Esophagus (tissue), 2 donors: ENCODE measurements around the gene NR2F1. TPM values are rescaled to one million over a fixed set of nuclear protein-coding genes. Genes with fewer than 3 reads are reported as not detected.
A peak's percentile ranks its signal among the peaks of the same experiment; 100 is the strongest.

Source experiments
- H3K27ac ChIP-seq, 2 donors: one replicate each; pipeline ENCODE4 v1.5.1; 2013; ENCODE audit warnings: low read depth in 2 of 2, mild to moderate bottlenecking in 2 of 2, inconsistent platforms in 1 of 2, low read length in 1 of 2, moderate library complexity in 1 of 2
- H3K27me3 ChIP-seq, 2 donors: one replicate each; pipeline ENCODE4 v1.6.1; 2013; ENCODE audit warnings: low read length in 2 of 2, control low read depth in 1 of 2, mild to moderate bottlenecking in 1 of 2; ENCODE audit not compliant: insufficient read depth in 2 of 2, control insufficient read depth in 1 of 2
- H3K36me3 ChIP-seq, 2 donors: one replicate each; pipeline ENCODE4 v1.6.1; 2013; ENCODE audit warnings: low read length in 1 of 2; ENCODE audit not compliant: control insufficient read depth in 2 of 2, insufficient read depth in 2 of 2
- H3K4me1 ChIP-seq, 2 donors: one replicate each; pipeline ENCODE4 v1.6.1; 2013; ENCODE audit warnings: low read length in 1 of 2; ENCODE audit not compliant: control insufficient read depth in 2 of 2, insufficient read depth in 2 of 2
- H3K4me3 ChIP-seq, 2 donors: one replicate each; pipeline ENCODE4 v1.5.1; 2013; ENCODE audit warnings: low read length in 2 of 2, mild to moderate bottlenecking in 2 of 2, low read depth in 1 of 2, moderate library complexity in 1 of 2
- H3K9me3 ChIP-seq, 2 donors: one replicate each; pipeline ENCODE4 v1.6.1; 2013; ENCODE audit warnings: mild to moderate bottlenecking in 2 of 2, low read depth in 1 of 2, low read length in 1 of 2, moderate library complexity in 1 of 2; ENCODE audit not compliant: control insufficient read depth in 2 of 2, insufficient read depth in 1 of 2
- WGBS, 2 donors: extraction: QIAGEN DNeasy Blood & Tissue Kit; methylation state at CpG; one replicate each; pipeline ENCODE4 v1.1.7; 2013; 5-methylcytosine and 5-hydroxymethylcytosine counted together
- polyA plus RNA-seq, 2 donors: library from polyadenylated mRNA; stranded (reverse); fragments of 200-250 nt; gene quantifications; one replicate each; pipeline ENCODE4 v1.2.3, GENCODE V29; 2013
- donor health status: healthy with polysubstance abuse.
- donor health status: Bipolar disorder and iron deficiency.

NR2F1 gene
- polyA plus RNA-seq, 2 donors = 2.2 to 9.5 TPM

DNA sequence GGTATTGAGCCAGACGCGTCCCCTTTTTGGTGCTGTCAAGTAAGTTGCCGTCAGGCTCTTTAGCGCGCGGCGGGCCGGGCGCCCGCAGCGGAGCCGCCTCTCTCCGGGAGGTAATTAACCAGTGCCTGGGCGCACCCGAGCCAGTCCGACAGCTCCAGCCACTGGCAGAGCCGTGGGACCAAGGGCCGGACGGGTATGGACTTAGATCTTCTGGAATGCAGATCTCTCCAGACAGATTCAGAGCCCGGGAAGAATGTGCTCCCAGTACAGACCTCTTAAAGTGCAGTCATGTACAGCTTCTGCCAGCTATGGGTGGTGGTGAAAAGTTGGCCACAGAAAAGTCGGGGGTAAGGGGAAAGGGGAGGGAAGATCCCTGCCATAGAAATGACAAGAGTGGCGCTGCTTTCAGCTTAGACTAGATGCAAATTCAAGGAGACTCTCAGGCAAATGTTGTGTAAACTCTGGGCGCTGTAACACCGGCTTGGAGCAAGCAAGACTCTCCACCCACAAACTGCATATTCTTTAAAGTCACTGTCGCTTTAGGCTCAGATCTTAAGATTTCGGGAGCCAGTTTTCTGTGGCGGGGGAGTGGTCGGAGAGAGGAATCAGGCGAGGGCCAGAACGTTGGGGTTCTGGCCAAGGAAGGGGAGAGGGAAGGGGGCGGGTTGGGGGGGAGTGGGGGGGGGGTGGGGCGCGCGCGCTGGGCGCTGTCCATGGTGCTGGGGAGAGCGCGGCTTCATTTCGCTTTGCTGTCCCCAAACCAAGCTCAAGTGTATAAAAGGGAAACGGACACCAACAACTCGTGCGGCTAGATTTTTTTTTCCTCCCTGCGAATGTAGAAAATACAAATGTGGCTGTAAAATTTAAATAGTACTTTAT is 29.2 kb downstream of the NR2F1 start:
- Histone ChIP-seq H3K36me3 (no peaks in the 10 kb centered on the region), H3K27ac (no peak overlapping the region), H3K27me3 (peaks cover 4 to 12% of the 10 kb centered on the region in 2 donors), H3K4me1 (peaks cover 0 to 2% of the 10 kb centered on the region in 2 donors), H3K4me3 (peak overlapping the region in 1 of 2 donors; percentile 30), H3K9me3 (no peaks in the 10 kb centered on the region)
- WGBS, 2 donors = 3 to 4% methylated on average over 42 of the region's 43 CpGs

DNA sequence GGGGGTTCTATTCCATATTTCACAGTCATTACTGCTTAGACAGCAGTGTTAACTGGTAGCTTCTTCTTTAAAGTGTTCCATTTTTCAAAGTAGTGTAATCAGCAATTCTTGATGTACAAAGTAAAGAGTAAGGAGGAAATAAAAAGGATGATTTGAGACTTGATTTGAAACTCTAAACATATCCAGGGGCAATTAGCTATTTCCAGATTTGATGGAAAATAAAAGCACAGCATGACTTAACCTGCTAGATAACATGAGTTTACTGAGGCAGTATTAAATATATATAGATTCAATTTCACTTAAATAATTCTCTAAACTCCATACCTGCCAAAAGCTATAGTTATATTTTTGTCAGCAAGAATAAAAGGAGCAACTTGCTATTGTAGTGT is 29.8 kb downstream of the NR2F1 start:
- H3K4me1 ChIP-seq = no peaks in the 10 kb centered on the region
- H3K36me3 ChIP-seq = no peaks in the 10 kb centered on the region
- no peak overlapping the region for H3K4me3 ChIP-seq
- H3K27me3 ChIP-seq = peaks cover 0 to 12% of the 10 kb centered on the region in 2 donors
- no peak overlapping the region for H3K27ac ChIP-seq
- no peaks in the 10 kb centered on the region for H3K9me3 ChIP-seq

DNA sequence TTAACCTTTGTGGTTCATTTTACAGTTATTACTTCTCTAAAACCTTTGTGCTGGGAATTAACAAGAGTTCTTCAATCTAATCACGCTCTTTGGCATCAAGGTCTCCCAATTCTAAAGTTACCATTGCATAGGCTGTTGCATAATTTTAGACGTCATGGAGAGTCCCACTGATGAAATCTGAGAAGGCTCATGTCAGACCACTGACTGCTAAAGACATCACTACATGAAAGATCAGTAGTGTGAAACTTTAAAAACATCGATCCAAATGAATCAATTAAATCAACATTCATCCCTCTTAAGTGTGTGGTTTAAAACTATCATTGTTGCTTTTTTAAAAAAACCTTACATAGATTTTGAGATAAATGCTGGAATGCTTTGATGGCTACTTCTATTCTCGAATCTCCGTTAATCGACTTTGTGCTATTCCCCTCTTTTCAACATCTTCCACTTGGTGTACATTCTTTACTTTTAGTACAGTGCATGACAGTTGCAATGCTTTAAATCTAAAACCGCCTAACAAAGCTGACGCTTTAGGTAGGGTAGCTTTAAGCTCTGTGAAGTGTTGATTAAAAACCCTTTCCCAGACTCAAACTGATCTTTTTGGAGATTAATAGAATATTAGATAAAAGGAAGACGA is 33.6 kb downstream of the NR2F1 start:
- Histone ChIP-seq H3K36me3 (no peaks in the 10 kb centered on the region), H3K9me3 (no peaks in the 10 kb centered on the region), H3K4me1 (no peaks in the 10 kb centered on the region), H3K27me3 (peaks cover 0 to 5% of the 10 kb centered on the region in 2 donors), H3K27ac (no peak overlapping the region), H3K4me3 (no peak overlapping the region)
- WGBS, 2 donors = 89% methylated on average over 9 of the region's 9 CpGs

DNA sequence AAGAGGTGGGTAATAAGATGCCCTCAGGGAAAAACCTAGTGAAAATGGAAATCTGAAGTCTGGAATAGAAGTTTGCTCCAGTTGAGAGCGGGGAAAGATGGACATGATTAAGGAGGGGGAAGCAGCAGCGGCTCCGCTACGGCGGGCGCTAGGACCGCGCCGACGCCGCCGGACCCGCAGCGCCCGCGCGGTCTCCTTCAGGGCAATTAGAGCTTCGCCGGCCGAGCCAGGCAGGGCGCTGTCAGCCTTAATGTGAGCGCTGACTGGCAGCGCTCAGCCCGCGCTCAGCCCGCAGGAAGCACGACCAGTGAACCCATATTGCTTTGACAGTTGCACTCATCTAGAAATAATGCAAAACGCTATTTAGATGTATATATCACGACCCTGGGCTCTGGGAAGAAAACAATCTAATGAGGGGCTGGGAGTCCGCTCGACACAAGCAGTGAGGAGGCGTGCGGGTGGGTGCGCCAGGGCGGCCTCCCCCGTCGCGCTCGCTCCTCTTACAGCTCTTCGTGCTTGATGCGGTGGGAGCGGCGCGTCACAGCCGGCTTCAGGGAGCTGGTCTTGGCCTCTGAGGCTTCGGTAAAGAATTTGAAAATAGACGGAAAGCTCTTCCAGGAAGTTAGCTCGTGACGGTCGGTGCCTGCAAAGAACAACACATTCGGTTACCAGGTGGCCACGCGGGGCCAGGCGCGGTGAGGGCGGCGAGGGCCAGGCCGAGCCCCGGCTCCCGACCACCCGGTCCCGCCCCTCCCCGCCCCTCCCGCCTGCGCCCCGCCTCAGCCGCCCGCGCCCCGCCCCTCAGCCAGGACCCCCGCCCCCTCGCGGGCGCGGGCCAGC is 37.7 kb downstream of the NR2F1 start:
- no peaks in the 10 kb centered on the region for H3K27me3 ChIP-seq
- WGBS, 2 donors = 0 to 1% methylated on average over 55 to 75 of the region's 75 CpGs
- H3K4me3 ChIP-seq = peak overlapping the region; percentile 61 to 71
- H3K36me3 ChIP-seq = no peaks in the 10 kb centered on the region
- no peaks in the 10 kb centered on the region for H3K4me1 ChIP-seq
- no peaks in the 10 kb centered on the region for H3K9me3 ChIP-seq
- peak overlapping the region; percentile 64 to 84 for H3K27ac ChIP-seq

DNA sequence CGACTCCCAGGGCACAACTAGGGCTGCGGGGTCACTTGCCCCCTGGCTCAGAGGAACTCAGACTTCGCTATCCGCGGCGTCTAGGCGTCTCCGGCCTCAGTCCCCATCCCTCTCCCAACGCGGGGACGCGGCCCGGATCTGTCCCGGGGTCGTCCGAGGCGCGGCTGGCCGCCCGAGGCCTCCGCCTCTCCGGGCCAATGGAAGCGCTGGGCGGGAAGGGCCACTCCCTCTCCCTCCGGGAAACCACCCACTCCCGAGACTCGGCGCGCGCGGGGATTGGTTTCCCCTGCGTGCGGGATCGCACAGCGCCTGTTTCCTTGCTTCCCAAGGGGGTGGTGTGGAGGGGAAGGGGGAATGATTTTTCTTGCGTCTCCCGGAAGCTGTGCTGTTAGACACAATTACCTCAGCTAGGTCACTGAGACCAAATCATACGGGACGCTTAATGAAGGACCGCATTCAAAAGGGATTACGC is 38.3 kb downstream of the NR2F1 start:
- WGBS, 2 donors = 3 to 6% methylated on average over 36 to 41 of the region's 41 CpGs
- Histone ChIP-seq H3K9me3 (no peaks in the 10 kb centered on the region), H3K36me3 (no peaks in the 10 kb centered on the region), H3K4me1 (no peaks in the 10 kb centered on the region), H3K27ac (peak overlapping the region; percentile 64 to 84), H3K27me3 (no peaks in the 10 kb centered on the region), H3K4me3 (peak overlapping the region; percentile 61 to 71)

DNA sequence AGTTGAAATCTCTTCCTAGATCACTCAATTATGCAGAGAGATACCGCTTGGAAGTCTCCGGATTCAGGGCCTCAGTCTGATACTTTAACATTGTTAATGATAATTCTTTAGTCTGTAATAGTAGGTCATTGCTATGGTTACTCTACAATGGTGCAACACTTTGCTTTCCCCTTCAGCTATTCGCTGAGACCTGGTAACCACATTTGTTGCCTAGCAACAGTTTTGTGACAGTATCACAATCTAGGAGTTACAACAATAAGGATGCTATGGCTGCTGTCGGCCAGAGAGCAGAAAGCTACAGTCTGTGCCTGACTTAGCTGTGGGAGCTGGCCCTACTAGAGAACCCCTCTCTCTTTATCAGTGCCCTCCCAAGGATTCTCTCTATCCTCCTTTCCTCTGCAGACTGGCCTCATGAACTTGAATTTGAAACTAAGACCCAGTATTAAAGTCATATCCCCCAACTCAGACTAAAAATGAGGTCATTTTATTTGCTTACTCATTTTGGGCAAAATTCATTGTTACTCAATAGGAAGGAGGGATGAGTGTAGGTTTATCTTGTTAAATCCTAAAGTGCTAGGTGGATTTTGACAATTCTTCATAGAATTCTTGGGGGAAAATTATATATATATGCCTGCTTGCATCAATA is 39.3 kb downstream of the NR2F1 start:
- H3K27me3 ChIP-seq = no peaks in the 10 kb centered on the region
- no peak overlapping the region for H3K27ac ChIP-seq
- WGBS, 2 donors = 58 to 63% methylated on average over 4 of the region's 4 CpGs
- no peaks in the 10 kb centered on the region for H3K9me3 ChIP-seq
- no peak overlapping the region for H3K4me3 ChIP-seq
- H3K36me3 ChIP-seq = no peaks in the 10 kb centered on the region
- no peaks in the 10 kb centered on the region for H3K4me1 ChIP-seq

DNA sequence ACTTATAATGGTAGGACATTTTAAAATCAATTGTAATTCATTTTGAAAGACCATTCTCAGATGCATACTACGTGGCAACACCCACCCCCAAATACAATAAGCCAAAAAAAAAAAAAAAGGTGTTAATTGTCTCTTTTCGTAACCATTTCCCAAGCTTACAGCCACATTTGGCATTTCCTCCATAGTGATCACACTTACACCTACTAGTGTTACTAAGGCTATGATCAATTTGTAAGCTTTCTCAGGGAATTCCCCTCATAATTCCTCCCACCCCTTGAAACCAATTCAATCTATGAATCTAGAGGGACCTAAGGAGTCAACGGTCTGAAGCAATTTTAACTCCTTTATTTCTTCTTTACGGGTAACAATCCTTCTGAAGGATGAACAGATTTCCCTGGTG is 40.1 kb downstream of the NR2F1 start:
- H3K9me3 ChIP-seq = no peaks in the 10 kb centered on the region
- H3K4me1 ChIP-seq = no peaks in the 10 kb centered on the region
- H3K27ac ChIP-seq = no peak overlapping the region
- H3K36me3 ChIP-seq = no peaks in the 10 kb centered on the region
- 70 to 72% methylated on average over 4 of the region's 4 CpGs for WGBS, 2 donors
- no peaks in the 10 kb centered on the region for H3K27me3 ChIP-seq
- no peak overlapping the region for H3K4me3 ChIP-seq

DNA sequence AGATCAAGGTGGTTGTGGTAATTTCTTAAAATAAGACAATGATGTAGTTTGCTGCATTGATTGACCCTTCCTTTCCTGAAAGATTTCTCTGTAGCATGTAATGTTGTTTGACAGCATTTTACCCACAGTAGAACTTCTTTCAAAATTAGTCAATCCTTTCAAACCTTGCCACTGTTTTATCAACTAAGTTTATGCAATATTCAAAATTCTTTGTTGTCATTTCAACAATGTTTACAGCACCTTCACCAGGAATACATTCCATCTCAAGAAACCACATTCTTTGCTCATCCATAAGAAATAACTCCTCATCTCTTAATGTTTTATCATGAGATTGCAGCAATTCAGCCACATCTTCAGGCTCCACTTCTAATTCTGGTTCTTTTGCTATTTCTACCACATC is 43.8 kb downstream of the NR2F1 start:
- Histone ChIP-seq H3K9me3 (no peaks in the 10 kb centered on the region), H3K27ac (no peak overlapping the region), H3K4me1 (no peaks in the 10 kb centered on the region), H3K27me3 (no peaks in the 10 kb centered on the region), H3K36me3 (no peaks in the 10 kb centered on the region), H3K4me3 (no peak overlapping the region)

DNA sequence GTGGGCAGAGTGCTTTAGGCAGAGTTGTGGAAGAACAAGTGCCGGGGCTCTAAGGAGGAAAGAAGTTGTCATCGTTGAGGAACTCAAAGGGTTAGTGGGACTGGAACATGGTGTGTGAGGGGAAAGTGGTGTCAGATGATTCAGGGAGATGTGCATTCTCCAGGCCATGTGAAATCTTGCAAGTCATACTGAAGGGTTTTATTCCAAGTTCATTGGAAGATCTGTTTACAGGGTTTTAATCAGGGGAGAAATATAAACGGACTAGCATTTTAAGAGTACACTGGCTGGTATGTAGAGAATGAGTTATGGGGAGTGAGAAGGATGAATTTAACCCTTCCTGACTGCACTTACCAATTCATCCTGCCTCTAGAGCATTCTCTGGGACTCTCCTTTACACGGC is 49.3 kb downstream of the NR2F1 start:
- no peaks in the 10 kb centered on the region for H3K36me3 ChIP-seq
- WGBS, 2 donors = 88 to 91% methylated on average over 4 of the region's 4 CpGs
- H3K4me1 ChIP-seq = no peaks in the 10 kb centered on the region
- no peak overlapping the region for H3K4me3 ChIP-seq
- H3K27ac ChIP-seq = no peak overlapping the region
- no peaks in the 10 kb centered on the region for H3K27me3 ChIP-seq
- H3K9me3 ChIP-seq = no peaks in the 10 kb centered on the region
